Measurements from ENCODE around the gene CACNG3.

CACNG3 gene

GRCh38 chr16:24319126-24319814, 63.1 kb downstream of the CACNG3 start:
- no peak for TF ChIP-seq CTCF (IDR thresholded peaks at IDR 0.05; ENCODE audit: control insufficient read depth, extremely low read depth, insufficient read depth)
- no peak overlapping the region for H3K4me3 ChIP-seq (ENCODE audit: low read depth, low read length)
- no peak for DNase-seq (ENCODE audit: low read depth)

- no peak for TF ChIP-seq CTCF (IDR thresholded peaks at IDR 0.05; ENCODE audit: control insufficient read depth, extremely low read depth, insufficient read depth)
- H3K4me3 ChIP-seq (ENCODE audit: low read depth, low read length): no peak overlapping the region
- no peak for DNase-seq (ENCODE audit: low read depth)
These were observed 66.0 kb downstream of the CACNG3 start for GRCh38 chr16:24322106-24322505.

- TF ChIP-seq CTCF (IDR thresholded peaks at IDR 0.05; ENCODE audit: control insufficient read depth, extremely low read depth, insufficient read depth): no peak
- H3K4me3 ChIP-seq (ENCODE audit: low read depth, low read length): no peak overlapping the region
- DNase-seq (ENCODE audit: low read depth): no peak
These were observed 68.3 kb downstream of the CACNG3 start for GRCh38 chr16:24324421-24324820.

- DNase-seq (ENCODE audit: low read depth): no peak
- TF ChIP-seq CTCF (IDR thresholded peaks at IDR 0.05; ENCODE audit: control insufficient read depth, extremely low read depth, insufficient read depth): no peak
- no peak overlapping the region for H3K4me3 ChIP-seq (ENCODE audit: low read depth, low read length)
These were observed 72.8 kb downstream of the CACNG3 start for GRCh38 chr16:24328835-24329452.

- H3K4me3 ChIP-seq (ENCODE audit: low read depth, low read length): no peak overlapping the region
- no peak for DNase-seq (ENCODE audit: low read depth)
- no peak for TF ChIP-seq CTCF (IDR thresholded peaks at IDR 0.05; ENCODE audit: control insufficient read depth, extremely low read depth, insufficient read depth)
These were observed 76.0 kb downstream of the CACNG3 start for GRCh38 chr16:24332178-24332577.

- no peak for DNase-seq (ENCODE audit: low read depth)
- no peak for TF ChIP-seq CTCF (IDR thresholded peaks at IDR 0.05; ENCODE audit: control insufficient read depth, extremely low read depth, insufficient read depth)
- H3K4me3 ChIP-seq (ENCODE audit: low read depth, low read length): no peak overlapping the region
These were observed 76.5 kb downstream of the CACNG3 start for GRCh38 chr16:24332582-24333090.
